Ovary (tissue), 3 donors: ENCODE data around the gene PIGK.

Experiments
- CTCF ChIP-seq, 3 donors: fragments of 450-650 bp in 2 of 3; fragments of 200-600 bp in 1 of 3; IDR thresholded peaks; one replicate each; pipeline versions ENCODE4 v1.5.1 to v1.8.0; 2016 to 2022; ENCODE audit warnings: antibody characterized with exemption in 3 of 3, mild to moderate bottlenecking in 1 of 3
- POLR2A ChIP-seq: fragments of 450-650 bp; IDR thresholded peaks from one replicate; pipeline ENCODE4 v1.6.1; 2017; ENCODE audit warnings: antibody characterized with exemption, mild to moderate bottlenecking, moderate library complexity
- donor health status: DM: no; HTN: no; CAD: no.

- no peak for TF ChIP-seq CTCF (IDR thresholded peaks at IDR 0.05)
- TF ChIP-seq POLR2A = no peak
These were observed 79.8 kb downstream of the PIGK start for GRCh38 chr1:77139389-77139788.
